Mucosa of descending colon (tissue), 3 donors: Measurements from ENCODE around the gene PRKAR1B. TPM values are rescaled to one million over a fixed set of nuclear protein-coding genes. Genes with fewer than 3 reads are reported as not detected.

ENCODE experiments used
- ATAC-seq: fragments of 200-7000 bp; cut with Tn5 transposase; one replicate; pipeline ENCODE4 v1.9.1; 2020; ENCODE audit warnings: mild to moderate bottlenecking, moderate library complexity
- DNase-seq, 3 donors: peaks; one replicate each; pipeline ENCODE4 v3.0.0-alpha.2; 2020
- H3K36me3 ChIP-seq: fragments of 200-600 bp; one replicate; pipeline ENCODE4 v1.8.0; 2021; ENCODE audit warnings: low read depth, mild to moderate bottlenecking
- H3K4me1 ChIP-seq: fragments of 200-600 bp; one replicate; pipeline ENCODE4 v1.8.0; 2021; ENCODE audit warnings: low read depth, mild to moderate bottlenecking
- H3K4me3 ChIP-seq: fragments of 200-600 bp; one replicate; pipeline ENCODE4 v1.8.0; 2021; ENCODE audit warnings: mild to moderate bottlenecking
- H3K9me3 ChIP-seq: fragments of 200-600 bp; one replicate; pipeline ENCODE4 v1.8.0; 2021; ENCODE audit warnings: mild to moderate bottlenecking
- intact Hi-C, 2 donors: fragments of 100-400 bp; cut with DNase I in 1 of 2; cut with micrococcal nuclease in 1 of 2; formaldehyde crosslinking; loops; one replicate each; pipeline versions ENCODE4 v1.11.0 to v1.11.1; 2022; cut with DNase I, micrococcal nuclease
- total RNA-seq, 3 donors: library from RNA; stranded (reverse); fragmentation: NEBNext Ultra II Directional in 2 of 3; extraction: Animal tissue kit (Norgen Biotek cat#: 25700) in 2 of 3; gene quantifications; one replicate each; pipeline versions ENCODE4 v1.2.1 to v1.2.4, GENCODE V29; 2021 to 2023
- TF ChIP-seq, protein P1 (sequence below): fragments of 200-600 bp; IDR thresholded peaks from one replicate; pipeline ENCODE4 v1.8.0; 2022; ENCODE audit warnings: antibody characterized with exemption, mild to moderate bottlenecking
- donor health status: DM: no; HTN: no; CAD: no; lungs with moderate emphysema.
- donor health status: DM: no; HTN: no; CAD: no.
- donor health status: DM: no; HTN: yes; CAD: no.

Gene PRKAR1B
- total RNA-seq, 3 donors from 2014 or later: 10.1 to 24.5 (median 24.4) TPM

- no peak for DNase-seq
- intact Hi-C loops: no loop called here
Measured at GRCh38 chr7:710161-710560, 16.9 kb downstream of the PRKAR1B start.

DNA sequence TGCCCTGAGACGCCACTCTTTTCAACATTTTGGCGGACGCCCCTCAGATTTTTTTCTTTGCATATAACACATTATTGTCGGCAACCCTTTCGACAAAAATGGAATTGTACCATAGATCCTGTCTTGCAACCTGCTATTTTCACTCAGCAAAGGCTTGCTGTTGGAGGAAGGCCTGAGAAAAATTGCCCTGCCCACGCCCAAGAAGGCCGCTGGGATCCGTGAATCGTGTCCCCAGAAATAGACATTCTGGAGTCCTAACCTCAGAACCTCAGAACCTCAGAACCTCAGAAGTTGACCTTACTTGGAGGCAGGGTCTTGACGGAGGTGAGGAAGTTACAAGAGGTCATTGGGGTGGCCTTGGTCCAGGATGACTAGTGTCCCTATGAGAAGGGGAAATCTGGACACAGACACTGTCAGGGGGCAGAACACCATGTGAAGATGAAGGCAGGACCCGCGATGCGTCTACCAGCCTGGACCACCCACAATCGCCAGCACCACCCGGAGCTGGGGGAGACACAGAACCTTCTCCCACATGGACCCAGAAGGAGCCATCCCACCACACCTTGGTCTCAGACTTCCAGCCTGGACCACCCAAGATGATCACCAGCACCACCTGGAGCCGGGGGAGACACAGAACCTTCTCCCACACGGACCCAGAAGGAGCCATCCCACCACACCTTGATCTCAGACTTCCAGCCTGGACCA lies 19.6 kb downstream of the PRKAR1B start:
- Histone ChIP-seq H3K36me3 (no peaks in the 10 kb centered on the region), H3K9me3 (peaks cover 3% of the 10 kb centered on the region), H3K4me1 (peaks cover 31% of the 10 kb centered on the region), H3K4me3 (no peak overlapping the region)
- intact Hi-C loops: no loop called here
- TF ChIP-seq, protein P1, sequence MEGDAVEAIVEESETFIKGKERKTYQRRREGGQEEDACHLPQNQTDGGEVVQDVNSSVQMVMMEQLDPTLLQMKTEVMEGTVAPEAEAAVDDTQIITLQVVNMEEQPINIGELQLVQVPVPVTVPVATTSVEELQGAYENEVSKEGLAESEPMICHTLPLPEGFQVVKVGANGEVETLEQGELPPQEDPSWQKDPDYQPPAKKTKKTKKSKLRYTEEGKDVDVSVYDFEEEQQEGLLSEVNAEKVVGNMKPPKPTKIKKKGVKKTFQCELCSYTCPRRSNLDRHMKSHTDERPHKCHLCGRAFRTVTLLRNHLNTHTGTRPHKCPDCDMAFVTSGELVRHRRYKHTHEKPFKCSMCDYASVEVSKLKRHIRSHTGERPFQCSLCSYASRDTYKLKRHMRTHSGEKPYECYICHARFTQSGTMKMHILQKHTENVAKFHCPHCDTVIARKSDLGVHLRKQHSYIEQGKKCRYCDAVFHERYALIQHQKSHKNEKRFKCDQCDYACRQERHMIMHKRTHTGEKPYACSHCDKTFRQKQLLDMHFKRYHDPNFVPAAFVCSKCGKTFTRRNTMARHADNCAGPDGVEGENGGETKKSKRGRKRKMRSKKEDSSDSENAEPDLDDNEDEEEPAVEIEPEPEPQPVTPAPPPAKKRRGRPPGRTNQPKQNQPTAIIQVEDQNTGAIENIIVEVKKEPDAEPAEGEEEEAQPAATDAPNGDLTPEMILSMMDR: no peak
- ATAC-seq (no peak), DNase-seq (peak in 2 of 3 donors; percentile 21 to 27)

More at GRCh38 chr7:710161-710560, 16.9 kb downstream of the PRKAR1B start:
- Histone ChIP-seq H3K36me3 (no peaks in the 10 kb centered on the region), H3K4me3 (no peak overlapping the region), H3K4me1 (peaks cover 18% of the 10 kb centered on the region), H3K9me3 (no peaks in the 10 kb centered on the region)
- ATAC-seq: no peak
- TF ChIP-seq, protein P1: no peak

DNA sequence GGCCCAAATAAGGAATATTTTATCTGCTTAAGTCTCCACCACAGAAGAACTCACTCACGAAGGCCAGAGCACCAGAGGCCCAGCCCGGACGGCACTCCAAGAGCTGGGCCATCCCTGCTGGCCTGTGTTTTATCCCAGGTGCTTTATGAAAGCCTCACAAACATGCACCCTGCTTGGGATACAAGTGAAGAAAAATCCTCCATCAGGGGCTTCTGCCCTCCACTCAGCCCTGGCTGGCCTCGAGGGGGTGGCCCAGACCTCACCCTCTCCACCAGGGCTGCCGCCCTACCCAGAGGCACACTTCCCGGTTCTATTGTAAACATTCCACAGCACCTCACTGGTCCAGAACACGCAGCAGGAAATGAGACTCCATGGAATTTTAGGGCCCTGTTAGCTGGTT lies 20.4 kb downstream of the PRKAR1B start:
- intact Hi-C loops: no loop called here
- DNase-seq (peak; percentile 65 to 71 (median 66)), ATAC-seq (peak; percentile 79)
- H3K9me3 ChIP-seq: peaks cover 3% of the 10 kb centered on the region
- TF ChIP-seq, protein P1: no peak
- peaks cover 31% of the 10 kb centered on the region for H3K4me1 ChIP-seq
- H3K36me3 ChIP-seq: no peaks in the 10 kb centered on the region
- H3K4me3 ChIP-seq: no peak overlapping the region

DNA sequence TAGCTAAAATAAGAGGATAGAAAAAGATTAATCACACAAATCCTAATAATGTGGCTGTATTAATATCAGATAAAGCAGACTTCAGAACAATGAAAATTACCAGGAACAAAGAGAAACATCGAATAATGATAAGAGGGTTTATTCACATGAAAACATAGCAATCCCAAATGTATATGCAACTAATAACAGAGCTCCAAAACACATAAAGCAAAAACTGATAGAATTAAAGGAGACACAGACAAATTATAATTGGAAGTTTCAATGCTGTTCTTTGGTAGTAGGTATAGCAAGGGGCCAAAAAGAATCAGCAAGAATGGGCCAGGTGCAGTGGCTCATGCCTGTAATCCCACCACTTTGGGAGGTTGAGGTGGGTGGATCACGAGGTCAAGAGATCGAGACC lies 24.0 kb downstream of the PRKAR1B start:
- H3K4me3 ChIP-seq: no peak overlapping the region
- no peak for ATAC-seq
- intact Hi-C loops: no loop called here
- no peak for DNase-seq
- H3K9me3 ChIP-seq: peaks cover 3% of the 10 kb centered on the region
- no peaks in the 10 kb centered on the region for H3K36me3 ChIP-seq
- TF ChIP-seq, protein P1: no peak
- H3K4me1 ChIP-seq: peaks cover 39% of the 10 kb centered on the region

DNA sequence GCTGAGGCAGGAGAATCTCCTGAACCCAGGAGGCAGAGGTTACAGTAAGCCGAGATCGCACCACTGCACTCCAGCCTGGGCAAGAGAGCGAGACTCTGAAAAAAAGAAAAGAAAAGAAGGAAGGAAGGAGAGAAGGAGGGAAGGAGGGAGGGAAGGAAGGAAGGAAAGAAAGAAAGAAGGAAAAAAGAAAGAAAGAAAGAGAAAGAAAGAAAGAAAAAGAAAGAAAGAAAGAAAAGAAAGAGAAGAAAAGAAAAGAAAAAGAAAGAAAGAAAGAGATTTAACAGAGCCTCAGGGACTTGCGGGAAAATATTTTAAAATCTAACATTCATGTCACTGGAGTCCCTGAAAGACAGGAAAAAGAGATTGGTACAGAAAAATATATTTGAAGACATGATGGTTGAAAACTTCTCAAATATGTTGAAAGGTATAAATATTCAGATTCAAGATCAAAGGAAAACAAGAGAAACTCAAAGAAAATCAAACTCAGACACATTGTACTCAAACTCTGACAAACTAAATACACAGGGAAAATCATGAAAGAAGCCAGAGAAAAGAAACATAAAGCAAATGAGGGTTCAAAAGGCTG lies 25.9 kb downstream of the PRKAR1B start:
- H3K36me3 ChIP-seq: no peaks in the 10 kb centered on the region
- TF ChIP-seq, protein P1: no peak
- peaks cover 31% of the 10 kb centered on the region for H3K4me1 ChIP-seq
- intact Hi-C loops: no loop called here
- H3K4me3 ChIP-seq: no peak overlapping the region
- peaks cover 3% of the 10 kb centered on the region for H3K9me3 ChIP-seq
- ATAC-seq (no peak), DNase-seq (no peak)
